T follicular helper cell (primary cell): ENCODE data around the gene GMEB2.

Experiments used
- DNase-seq: peaks from one replicate; pipeline ENCODE4 v3.0.0-alpha.2; 2020; ENCODE audit warnings: low read depth

Gene GMEB2

DNA sequence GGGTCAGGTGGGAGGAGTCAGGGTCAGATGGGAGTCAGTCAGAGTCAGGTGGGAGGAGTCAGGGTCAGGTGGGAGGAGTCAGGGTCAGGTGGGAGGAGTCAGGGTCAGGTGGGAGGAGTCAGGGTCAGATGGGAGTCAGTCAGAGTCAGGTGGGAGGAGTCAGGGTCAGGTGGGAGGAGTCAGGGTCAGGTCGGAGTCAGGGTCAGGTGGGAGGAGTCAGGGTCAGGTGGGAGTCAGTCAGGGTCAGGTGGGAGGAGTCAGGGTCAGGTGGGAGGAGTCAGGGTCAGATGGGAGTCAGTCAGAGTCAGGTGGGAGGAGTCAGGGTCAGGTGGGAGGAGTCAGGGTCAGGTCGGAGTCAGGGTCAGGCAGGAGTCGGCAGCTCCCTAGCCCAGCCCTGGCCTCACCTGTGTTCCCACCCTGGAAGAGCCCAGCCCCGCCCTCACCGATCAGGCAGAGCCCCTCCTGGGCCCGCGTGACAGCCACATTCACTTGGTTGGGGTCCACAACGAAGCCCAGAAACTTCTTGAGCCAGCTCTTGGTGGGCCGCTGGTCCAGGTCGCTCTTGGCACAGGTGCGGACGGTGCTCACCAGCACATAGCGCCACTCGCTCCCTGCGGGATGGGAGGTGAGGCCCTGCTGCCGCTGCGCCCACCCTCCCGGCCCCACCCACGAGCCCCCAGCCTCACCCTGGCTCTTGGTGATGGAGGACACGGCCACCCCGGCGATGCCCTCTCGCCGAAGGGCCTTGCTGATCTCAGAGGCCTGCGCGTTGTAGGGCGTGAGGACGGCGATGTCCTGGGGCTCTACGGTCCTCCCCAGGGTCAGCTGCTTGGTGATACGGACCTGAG lies 67.2 kb downstream of the GMEB2 start:
- DNase-seq = peak; percentile 33

DNA sequence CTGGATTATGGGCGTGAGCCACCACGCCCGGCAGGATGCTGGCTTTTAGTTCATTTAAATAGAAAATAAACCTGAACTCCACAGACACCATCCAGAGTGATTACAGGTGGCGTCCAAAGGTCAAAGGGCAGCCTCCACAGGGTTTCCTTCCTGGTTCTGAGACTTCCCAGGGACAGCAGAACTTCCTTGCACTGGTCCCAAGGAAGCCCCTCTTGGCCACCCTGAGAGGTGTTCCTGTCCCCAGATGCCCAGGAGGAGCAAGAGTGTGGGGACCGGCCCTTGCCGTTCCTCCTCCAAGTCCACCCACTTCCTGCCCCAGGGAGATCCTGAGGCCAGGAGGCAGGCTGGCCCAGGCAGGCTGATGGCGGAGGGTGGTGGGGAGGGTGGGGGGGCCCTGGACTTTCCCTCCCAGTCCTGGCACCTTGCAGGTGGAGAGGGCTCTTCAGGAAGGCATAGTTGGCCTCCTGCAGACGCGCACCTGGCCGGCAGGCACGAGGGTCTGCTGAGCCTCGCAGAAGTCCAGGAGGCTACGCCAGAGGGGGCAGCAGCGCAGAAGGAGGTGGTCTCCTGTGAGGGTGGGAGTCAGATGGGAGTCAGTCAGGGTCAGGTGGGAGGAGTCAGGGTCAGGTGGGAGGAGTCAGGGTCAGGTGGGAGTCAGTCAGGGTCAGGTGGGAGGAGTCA lies 68.0 kb downstream of the GMEB2 start:
- DNase-seq = no peak

DNA sequence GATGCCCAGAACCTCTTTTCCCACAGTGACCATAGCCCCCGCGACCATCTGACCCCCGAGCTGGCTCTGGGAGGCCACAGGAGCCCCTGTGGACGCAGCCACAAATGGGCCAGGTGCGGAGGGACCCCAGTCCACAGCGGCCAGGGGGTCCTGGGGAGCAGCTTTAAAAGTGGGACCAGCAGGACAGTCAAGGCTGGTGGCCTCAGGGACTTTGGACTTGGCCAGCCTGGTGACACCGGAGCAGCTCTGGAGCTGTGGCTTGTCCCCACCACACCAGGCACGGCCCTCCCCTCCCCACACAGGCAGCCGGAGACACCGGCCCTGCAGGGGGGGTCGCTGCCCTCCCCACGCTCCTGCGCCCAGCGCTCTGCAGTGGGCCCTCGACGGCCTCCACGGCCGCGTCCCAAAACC lies 69.4 kb downstream of the GMEB2 start:
- DNase-seq = no peak

DNA sequence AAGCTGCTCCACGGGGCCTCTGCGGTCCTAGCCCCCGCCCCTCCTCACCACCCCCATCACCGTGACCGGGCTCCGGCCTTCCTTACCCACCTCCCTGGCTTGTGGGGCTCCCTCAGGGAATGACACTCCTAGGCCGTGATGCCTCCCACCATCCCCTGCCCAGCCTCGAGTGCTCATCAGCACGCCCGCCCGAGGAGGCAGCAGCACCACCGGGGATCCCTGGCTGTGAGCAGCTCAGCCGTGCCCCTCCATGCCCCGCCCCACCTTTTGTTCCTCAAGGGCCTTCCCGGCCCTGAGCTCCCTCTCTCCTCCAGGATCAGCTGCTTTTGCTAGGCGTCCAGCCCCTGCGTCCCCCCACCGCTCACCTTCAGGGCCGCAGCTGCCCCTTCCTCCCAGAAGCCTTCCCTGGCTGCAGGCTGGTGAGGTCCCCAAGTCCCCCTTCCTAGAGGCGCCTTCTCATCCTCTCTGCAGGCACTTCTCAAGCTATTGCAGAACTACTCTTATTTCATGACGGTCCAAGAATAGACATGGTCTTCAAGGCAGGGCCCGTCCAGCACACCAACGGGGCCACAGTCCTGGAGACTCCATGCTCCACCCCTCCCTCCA lies 69.9 kb downstream of the GMEB2 start:
- DNase-seq = no peak

DNA sequence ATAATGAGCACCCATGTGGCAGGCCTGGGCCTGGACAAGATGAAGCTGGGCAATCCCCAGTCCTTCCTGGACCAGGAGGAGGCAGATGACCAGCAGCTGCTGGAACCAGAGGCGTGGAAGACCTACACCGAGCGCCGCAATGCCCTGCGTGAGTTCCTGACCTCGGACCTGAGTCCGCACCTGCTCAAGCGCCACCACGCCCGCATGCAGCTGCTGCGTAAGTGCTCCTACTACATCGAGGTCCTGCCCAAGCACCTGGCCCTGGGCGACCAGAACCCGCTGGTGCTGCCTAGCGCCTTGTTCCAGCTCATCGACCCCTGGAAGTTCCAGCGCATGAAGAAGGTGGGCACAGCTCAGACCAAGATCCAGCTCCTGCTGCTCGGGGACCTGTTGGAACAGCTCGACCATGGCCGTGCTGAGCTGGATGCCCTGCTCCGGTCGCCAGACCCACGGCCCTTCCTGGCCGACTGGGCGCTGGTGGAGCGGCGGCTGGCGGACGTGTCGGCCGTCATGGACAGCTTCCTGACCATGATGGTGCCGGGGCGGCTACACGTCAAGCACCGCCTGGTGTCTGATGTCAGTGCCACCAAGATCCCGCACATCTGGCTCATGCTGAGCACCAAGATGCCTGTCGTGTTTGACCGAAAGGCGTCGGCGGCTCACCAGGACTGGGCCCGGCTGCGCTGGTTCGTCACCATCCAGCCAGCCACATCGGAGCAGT lies 71.1 kb downstream of the GMEB2 start:
- no peak for DNase-seq

DNA sequence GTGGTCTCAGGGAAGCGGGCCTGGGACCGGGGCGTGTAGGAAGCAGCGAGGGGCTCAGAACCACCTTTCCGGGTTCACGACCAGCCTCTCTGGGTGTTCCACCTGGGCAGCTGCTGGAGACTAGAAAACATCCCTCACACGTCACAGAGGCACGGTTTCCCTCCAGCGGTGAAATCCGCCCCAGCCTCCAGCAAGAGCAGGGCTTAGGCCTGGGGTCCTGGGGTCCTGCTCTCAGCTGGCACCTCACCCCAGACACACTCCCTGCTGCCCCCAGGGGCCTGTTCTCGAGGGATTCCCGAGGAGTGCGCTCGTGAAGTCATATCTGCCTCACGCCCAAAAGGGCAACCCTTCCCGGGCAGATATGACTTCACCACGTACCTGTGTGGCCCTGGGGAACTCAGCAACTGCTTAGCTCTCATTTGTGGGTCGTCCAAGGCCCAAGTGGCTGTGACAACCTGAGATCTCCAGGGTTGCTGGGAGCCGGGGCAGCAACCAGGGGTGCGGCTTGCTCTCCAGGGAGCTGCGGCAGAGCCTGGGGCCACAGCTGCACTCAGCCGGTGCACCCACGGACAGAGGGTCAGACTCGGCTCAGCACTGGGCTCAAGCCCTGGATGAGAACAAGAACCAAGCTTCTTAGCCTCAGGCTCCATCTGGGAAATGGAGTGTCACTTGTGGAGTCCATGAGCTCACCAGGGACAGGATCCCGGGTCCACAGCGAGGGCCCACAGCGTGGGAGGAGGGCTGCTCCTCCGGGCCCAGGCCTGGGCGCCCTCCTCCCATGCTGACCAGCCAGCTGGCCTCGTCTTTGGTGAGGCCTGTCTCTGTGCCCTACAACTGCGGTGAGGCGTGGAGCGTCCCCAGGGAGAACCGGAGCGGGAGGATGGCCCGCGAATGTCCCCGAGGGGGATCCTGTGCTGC lies 72.3 kb downstream of the GMEB2 start:
- no peak for DNase-seq

DNA sequence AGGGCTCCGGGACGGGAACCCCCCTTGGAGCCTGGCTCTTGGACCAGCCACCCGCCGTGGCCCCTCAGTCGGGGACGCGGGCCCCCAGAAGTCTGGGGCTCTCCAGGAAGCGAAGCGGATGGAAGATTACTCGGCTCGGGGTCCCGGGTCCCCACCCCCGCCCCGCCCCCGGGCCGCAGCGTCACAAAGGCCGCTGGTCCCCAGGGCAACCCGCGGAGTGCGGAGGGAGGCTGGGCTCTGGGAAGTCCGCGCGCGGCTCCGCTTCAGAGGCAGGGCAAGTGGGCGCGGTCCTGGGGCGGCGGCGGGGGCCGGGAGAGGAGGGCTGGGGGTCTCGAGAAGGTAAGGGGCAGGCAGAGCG lies 73.0 kb downstream of the GMEB2 start, which contains the start of gene FNDC11:
Gene FNDC11, plus strand, starts transcription at position 227 of the 358 bp plus-strand sequence. CDS start 1,505 bp downstream, outside the sequence.
- DNase-seq = peak; percentile 31

DNA sequence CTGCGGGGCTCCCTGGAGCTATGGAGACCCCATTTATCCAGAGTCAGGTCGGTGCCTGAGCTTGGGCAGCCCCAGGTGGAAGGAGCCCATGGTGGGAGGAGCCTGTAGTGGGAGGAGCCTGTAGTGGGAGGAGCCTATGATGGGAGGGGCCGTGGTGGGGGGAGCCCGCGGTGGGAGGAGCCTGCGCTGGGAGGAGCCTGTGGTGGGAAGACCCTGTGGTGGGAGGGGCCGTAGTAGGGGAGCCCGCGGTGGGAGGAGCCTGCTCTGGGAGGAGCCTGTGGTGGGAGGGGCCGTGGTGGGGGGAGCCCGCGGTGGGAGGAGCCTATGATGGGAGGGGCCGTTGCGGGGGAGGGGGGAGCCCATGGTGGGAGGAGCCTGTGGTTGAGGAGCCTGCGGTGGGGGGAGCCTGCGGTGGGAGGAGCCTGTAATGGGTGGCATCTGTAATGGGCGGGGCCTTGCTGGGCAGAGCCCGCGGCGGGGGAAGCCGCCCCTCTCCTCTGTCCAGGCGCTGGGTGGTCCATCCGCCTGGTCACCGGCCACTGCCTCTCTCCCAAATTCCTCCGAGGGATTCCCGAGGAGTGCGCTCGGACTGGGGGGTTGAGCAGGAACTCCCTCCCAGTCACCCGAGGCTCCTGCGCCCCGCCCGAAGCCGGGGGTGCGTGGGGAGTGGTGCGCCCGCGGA lies 73.5 kb downstream of the GMEB2 start:
- peak; percentile 94 for DNase-seq

DNA sequence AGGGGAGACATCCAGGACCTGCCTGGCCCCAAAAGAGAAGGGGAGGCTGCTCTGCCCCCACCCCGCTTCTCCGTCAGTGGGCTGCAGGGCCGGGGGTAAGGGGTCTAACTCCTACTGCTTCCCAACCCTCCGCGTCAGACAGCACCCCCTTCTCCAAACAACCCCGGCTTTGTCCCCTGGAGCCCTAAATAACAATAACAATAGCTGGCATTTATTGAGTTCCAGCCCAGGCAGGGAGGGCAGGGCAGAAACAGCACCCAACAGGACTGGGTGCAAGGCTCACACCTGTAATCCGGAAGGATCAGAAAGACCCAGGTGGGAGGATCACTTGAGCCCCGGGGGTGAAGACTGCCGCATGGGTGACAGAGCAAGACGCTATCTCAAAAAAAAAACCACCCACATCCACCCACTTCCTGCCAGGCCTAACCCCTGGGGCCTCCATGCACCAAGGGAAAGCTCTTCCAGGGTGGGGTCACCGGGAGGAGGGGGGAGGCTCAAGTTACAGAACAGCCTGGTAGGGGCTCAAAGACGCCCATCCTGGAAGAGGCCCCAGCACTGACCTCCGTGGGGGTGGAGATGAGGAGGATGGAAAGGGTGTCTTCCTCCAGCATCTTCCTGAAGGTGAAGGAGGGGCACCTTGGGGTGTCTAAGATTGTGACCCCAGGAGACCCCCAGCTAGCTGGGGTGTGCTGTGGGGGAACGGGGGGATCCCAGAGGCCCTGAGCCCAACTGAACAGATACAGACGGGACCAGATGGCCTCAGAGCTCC lies 74.2 kb downstream of the GMEB2 start:
- peak; percentile 34 for DNase-seq

DNA sequence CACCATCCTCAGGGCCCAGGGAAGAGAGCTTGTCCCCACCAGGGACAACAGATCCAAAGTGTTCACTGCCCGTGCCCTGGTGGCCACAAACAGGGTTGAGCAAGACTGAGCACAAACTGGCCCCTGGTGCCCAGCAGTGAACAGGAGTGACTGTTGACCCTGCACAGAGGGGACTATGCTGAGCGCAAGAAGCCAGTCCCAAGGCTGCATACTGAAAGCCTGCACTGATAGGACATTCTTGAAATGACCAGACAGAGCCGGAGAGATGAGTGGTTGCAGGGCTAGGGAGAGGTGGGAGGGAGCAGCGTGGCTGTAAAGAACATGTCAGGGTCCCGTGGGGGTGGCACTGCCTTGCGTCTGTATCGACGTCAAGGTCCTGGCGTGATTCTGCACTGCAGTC lies 75.8 kb downstream of the GMEB2 start:
- no peak for DNase-seq

DNA sequence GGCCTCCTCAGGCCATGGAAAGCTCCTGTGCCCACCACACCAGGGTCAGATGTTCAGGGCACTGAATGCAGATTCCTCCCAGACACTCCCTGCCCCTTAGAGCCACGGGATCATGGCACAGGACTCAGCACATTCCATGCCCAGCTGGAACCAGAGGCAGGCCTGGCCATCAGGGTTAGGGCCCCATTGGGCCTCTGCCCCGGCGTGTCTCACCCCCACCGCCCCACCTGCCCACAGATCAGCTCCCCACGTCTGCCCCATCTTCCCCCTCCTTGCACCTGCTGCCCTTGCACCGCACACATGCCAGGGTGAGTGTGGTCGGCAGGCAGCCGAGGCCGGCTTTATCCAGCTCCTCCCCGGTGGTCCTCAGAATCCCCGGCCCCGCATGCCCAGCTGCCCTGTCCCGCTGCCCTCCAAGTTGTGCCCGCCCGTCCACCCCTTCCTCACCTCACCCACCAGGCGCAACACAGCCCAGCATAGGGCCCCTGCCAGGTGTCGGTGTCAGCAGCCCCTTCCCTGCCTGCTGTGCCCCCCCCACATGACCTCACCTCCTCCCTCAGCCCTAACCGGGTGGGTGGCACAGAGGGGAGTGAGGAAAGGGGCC lies 77.1 kb downstream of the GMEB2 start:
- no peak for DNase-seq

DNA sequence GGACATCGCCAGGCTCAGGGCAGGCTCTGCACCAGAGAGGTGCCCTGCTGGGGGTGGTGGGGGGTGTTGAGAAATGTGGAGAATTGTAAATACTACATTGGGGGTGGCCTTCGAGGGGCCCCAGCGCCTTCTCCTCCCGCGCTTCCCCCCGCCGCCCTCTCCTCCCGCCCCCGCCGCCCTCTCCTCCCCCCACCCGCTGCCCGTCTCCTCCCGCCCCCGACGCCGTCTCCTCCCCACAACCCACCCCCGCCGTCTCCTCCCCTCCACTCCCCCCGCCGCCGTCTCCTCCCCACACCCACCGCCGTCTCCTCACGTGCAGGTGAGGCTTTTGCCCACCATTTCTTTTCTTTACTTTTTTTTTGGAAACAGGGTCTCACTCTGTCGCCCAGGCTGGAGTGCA lies 77.9 kb downstream of the GMEB2 start:
- DNase-seq = no peak

DNA sequence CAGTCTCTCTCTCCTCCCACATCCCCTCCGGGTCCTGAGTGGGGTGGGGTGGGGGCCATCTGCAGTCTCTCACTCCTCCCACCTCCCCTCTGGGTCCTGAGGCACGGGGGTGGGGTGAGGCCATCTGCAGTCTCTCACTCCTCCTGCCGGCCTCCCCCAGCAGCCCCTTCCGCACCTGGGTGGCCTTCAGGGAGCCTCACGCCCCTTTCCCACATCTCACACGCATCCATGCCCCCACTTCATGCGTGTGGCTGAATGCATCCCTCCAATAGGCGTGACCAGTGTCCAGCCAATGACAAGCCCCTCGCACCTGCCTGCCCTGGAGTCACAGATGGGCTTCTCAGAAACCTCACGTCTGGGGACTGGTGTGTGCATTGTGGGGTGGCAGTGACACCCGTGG lies 78.4 kb downstream of the GMEB2 start:
- no peak for DNase-seq

DNA sequence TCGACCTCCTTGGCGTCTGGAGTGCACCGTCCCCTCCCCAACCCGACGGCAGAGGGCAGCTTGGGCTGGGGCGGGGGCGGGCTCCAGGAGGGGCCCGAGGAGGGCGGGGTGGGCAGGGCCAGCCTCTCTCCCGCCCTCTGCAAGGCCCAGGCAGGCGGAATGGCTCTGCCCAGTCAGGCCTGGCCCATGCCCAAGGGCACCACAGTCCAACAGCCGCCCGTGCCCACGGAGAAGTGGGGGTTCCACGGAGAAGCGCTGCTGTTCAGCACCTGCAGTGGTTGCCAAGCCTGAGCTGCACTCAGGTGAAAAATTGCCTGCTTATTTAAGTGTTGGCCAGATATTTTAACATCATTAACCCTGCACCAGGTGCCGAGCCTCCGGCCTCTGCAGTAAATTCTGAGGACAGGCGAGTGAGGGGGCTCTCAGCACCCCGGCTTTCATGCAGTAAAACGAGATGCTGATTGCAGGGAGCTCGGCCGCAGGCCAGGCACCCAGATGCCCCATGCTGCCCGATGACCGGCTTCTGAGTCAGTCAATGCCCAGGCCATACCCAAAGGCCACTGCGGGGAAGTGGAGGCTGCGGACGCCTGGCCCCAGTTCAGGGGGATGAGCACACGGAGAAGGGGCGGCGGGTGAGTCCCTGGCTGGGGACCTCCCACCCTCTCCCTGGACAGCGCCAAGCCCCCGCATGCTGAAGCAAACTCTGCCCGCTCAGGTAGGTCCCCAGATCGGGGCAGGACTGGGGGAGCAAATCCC lies 79.0 kb downstream of the GMEB2 start, which contains the start of gene SRMS:
Gene SRMS, minus strand, starts transcription at position 25 of the 756 bp plus-strand sequence. CDS start 286 bp downstream, outside the sequence.
- DNase-seq = no peak

DNA sequence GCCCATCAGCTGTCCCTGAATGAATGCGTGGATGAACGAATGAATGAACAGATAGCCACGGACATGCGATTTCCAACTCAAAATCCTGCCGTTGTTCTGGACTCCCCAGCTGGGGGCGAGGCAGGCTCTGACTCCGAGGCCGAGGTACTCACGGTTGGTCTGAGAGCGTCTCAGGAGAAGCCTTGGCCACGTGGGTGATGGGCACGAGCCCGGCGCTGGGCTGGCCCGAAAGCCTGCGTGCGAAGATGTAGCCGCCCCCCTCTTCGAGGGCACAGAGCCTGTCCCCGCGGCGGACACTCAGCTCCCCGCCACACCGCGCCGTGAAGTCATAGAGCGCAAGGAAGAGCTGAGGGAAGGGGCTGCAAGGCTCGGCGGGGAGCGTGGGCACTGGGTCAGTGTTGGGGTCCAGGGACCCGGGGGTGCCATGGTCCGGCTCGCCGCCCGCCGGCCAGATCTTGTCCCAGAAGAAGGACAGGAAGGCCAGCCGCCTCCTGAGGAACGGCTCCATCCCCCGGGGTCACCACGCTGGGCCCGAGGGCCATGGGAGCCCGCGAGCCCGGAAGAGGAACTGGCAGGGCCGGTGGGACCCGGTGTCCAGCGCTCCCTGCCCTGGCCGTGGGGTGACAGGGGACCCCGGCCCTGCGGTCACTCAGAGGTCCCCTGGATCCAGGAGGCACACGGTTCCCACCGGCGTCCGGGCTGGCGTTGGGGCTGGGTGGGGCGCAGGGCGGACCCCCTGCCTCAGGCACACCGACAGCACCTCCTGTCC lies 79.8 kb downstream of the GMEB2 start:
- no peak for DNase-seq

DNA sequence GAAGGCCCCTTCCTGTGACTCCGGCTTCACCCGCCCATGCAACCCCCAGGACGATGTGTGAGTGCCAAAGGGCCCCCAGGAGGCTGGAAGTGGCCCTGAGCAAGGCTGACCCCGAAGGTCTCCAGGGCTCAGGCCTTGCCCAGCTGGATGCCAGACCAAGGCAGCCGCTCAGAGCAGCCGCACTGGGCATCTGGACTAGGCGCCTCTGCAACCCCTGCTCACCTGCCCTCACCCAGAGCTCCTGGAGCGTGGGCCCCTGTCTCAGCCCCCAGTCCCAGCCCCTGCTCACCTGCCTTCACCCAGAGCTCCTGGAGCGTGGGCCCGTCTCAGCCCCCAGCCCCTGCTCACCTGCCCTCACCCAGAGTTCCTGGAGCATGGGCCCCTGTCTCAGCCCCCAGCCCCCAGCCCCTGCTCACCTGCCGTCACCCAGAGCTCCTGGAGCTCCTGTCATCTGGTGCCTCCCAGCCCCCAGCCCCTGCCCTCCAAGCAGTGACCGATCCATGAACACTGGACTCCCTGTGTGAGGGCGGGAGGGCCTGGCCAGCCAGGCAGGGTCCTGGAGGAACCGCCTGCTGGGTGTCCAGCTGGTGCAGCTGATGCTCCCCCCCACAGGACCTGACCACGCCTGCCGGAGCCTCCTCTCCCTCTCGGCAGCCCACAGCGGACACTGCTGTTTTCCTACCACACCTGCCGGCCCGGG lies 80.5 kb downstream of the GMEB2 start:
- DNase-seq = no peak

DNA sequence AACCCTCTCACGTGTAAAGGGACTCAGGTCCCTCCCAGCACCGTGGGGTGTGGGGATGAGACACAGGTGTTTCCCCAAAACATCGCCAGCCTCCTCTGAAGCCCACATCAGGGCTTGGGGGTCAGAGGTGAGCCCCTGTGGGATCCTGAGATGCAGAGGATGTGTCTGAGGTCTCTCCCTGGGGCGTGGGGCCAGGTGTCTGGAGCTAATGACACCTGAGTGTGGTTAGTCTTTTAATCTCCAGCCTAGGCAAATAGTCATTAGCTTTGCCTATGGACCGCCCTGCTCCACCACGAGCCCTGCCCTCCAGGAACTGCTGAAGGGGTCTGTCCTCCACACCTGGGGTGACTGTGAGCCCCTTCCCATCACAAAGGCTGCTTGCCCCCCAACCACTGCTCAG lies 81.1 kb downstream of the GMEB2 start:
- no peak for DNase-seq
